K562 (cell line): ENCODE measurements around the gene PPP1CC.

Source experiments
- CBX3 ChIP-seq, 2 experiments: IDR thresholded peaks; 1 replicate in 1 of 2; 2 replicates in 1 of 2; pipeline ENCODE4 v1.6.1; 2012; ENCODE audit warnings: inconsistent platforms in 2 of 2, low read length in 2 of 2, borderline replicate concordance in 1 of 2, control low read depth in 1 of 2
- ETV5 ChIP-seq: sonication (generic); formaldehyde crosslinking; IDR thresholded peaks from 2 replicates; pipeline ENCODE4 v1.4.0; 2020; ENCODE audit warnings: low read depth, mild to moderate bottlenecking, missing genetic modification reagents
- FOXA1 ChIP-seq: fragments of 450-650 bp; IDR thresholded peaks from 2 replicates; pipeline ENCODE4 v1.6.1; 2016; ENCODE audit warnings: mild to moderate bottlenecking, borderline replicate concordance
- GATA2 ChIP-seq: sonication (generic); formaldehyde crosslinking; IDR thresholded peaks from 2 replicates; pipeline ENCODE4 v1.4.0; 2020; ENCODE audit warnings: mild to moderate bottlenecking, missing genetic modification reagents
- JUND ChIP-seq, 2 experiments: IDR thresholded peaks; 2 replicates in 1 of 2; 3 replicates in 1 of 2; pipeline ENCODE4 v1.6.1; 2011; ENCODE audit warnings: borderline replicate concordance in 2 of 2, low read depth in 2 of 2, low read length in 2 of 2, improper control_type of control experiment in 1 of 2, missing biosample characterization in 1 of 2, missing genetic modification characterization in 1 of 2, missing genetic modification reagents in 1 of 2
- NFRKB ChIP-seq: fragments of 450-650 bp; IDR thresholded peaks from 2 replicates; pipeline ENCODE4 v1.6.1; 2016; ENCODE audit warnings: low read depth
- POLR2A ChIP-seq: fragments of 450-650 bp; conservative IDR thresholded peaks from 2 replicates; pipeline ENCODE4 v1.6.1; 2016
- POLR2AphosphoS5 ChIP-seq: IDR thresholded peaks from 2 replicates; pipeline ENCODE4 v1.6.1; 2011; ENCODE audit warnings: mild to moderate bottlenecking, low read depth, low read length, moderate library complexity; ENCODE audit not compliant: control insufficient read depth, insufficient read depth
- TCF7L2 ChIP-seq: fragments of 150-350 bp; IDR thresholded peaks from 2 replicates; pipeline ENCODE4 v1.6.1; 2016; ENCODE audit warnings: low read depth, mild to moderate bottlenecking, low read length, moderate library complexity
- ZNF561 ChIP-seq: fragments of 450-650 bp; formaldehyde crosslinking; conservative IDR thresholded peaks from 2 replicates; pipeline ENCODE4 v1.4.0; 2020; ENCODE audit warnings: mild to moderate bottlenecking, moderate library complexity
- ZNF785 ChIP-seq: fragments of 250-450 bp; sonication (Bioruptor Pico); IDR thresholded peaks from 2 replicates; pipeline ENCODE4 v1.4.0; 2020; ENCODE audit warnings: mild to moderate bottlenecking

DNA sequence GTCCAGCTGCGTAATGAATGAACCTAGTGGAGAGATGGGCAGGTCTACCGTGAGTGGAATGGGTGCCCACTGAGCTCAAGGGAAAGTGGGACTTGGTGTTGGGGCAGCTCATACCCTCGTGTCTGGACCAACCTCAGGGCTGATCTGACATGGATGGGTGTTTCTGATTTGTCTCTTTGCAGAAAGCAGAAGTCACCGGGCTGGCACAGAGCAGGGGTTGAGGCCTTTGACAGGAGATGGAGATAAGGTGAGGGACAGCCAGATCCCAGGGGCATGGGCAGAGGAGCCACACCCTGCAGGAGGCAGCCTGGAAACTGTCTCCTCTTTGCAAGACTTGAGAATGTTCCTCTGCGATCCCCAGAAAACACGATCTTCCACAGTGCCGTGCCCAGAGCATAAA is 20.9 kb upstream of the PPP1CC start:
- TF ChIP-seq CBX3 (IDR thresholded peaks at IDR 0.05; ENCODE audit: borderline replicate concordance in 1 of 2, low read length in 2 of 2): no peak
- TF ChIP-seq POLR2AphosphoS5: no peak
- TF ChIP-seq NFRKB: no peak
- no peak for TF ChIP-seq ZNF785
- no peak for TF ChIP-seq GATA2
- TF ChIP-seq TCF7L2: no peak
- TF ChIP-seq FOXA1: no peak
- TF ChIP-seq JUND (IDR thresholded peaks at IDR 0.05; ENCODE audit: borderline replicate concordance, low read depth, low read length): no peak
- TF ChIP-seq JUND (tag; IDR thresholded peaks at IDR 0.05; ENCODE audit: borderline replicate concordance, low read depth, low read length): no peak
- TF ChIP-seq ETV5 (CRISPR knock-in tag): no peak
- TF ChIP-seq ZNF561: no peak
- TF ChIP-seq POLR2A: no peak
